Measurements from ENCODE around the gene NDUFV1.
"Not testable (repeated sequence)": the region's sequence is repeated elsewhere in the genome, so short reads cannot be mapped to it uniquely, and the experiment has no call there.

Gene NDUFV1

DNA sequence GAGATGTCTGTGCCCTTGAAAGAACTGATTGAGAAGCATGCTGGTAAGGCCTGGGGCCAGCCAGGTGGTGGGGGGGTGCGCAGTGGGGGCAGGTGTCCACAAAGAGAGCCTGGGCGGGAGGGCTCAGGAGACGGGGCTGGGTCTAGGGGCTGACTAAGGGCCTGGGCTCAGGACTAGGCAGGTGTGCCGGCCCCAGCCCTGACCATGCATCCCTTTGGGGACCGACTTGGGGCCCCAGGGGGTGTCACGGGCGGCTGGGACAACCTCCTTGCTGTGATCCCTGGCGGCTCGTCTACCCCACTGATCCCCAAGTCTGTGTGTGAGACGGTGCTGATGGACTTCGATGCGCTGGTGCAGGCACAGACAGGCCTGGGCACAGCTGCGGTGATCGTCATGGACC lies 4.4 kb downstream of the NDUFV1 start:
- no peak for FAIRE-seq
- DNase-seq (ENCODE audit: low spot score), result no peak

DNA sequence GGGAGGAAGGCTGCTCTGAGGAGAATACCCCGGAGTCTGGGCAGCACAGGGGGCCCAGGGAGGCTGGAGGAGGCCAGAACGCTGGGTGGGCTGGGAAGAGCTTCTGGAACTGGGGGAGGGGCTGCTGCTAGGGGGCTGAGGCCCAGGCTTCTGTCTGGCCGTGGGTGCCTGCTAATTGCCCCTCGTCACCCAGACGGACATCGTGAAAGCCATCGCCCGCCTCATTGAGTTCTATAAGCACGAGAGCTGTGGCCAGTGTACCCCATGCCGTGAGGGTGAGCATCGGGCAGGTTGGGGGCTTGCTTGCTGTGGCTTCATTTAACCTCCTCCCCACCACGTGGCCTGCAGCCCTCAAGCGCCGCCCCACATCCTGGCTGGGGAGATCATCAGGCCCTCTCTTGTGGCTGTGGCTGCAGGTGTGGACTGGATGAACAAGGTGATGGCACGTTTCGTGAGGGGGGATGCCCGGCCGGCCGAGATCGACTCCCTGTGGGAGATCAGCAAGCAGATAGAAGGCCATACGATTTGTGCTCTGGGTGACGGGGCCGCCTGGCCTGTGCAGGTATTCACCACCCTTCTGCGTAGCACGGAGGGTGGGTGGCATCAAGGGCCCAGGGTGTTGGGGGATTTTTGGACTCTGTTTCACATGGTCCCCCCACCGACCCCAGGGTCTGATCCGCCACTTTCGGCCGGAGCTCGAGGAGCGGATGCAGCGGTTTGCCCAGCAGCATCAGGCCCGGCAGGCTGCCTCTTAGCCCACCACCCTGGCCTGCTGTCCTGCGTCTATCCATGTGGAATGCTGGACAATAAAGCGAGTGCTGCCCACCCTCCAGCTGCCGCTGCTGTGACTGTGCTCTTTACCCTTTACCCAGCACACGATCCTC lies 5.2 kb downstream of the NDUFV1 start:
- FAIRE-seq (no peak), DNase-seq (ENCODE audit: low spot score) (no peak)

DNA sequence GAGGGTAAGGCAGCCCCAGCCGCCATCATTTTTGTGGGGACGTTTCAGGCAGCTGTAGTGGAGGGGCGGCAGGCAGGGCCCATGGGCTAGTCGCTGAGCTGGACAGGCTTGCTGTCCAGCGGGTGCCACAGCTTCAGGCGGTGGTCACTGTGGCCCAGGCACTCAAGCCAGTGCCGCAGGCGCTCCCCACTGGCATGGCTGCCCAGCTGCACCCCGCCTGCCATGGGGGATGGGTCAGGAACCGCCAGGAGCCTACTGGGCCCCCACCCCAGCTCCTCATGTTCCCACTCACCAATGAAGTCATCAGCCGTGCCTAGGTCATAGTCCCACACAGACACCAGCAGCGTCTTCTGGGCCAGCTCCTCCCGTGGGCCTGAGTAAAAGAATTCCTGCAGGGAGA lies 6.0 kb downstream of the NDUFV1 start:
- no peak for DNase-seq (ENCODE audit: low spot score)
- no peak for FAIRE-seq

DNA sequence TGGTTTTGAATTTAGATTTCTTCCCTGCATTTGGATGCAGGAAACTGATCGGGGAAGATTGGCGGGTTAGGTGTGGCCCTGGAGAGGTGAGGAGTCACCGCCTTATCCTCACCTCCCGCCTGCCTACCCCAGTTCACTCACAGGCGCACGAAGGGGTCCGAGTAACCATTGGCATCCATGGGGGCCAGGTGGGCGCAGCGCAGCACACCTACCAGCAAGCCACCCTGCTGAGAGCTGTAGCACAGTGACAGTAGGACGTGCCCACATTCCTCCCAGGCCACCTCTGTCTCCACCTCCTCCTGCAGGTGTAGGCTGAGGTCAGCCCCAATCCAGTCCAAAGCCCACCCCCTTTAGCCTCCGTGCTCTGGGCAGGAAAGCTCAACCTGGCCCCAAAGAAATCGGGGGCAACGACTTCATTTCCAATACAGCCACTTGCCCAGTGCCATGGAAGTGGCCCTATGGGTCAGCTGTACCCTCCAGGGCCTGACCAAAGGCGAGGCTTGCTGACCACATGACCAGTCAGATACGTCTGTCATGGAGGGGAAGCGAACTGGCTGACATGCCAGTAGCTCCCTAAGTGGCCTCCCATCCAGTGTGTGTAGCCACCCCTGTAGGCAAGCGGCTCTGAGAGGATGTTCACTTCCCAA lies 6.7 kb downstream of the NDUFV1 start:
- FAIRE-seq (no peak), DNase-seq (ENCODE audit: low spot score) (no peak)

DNA sequence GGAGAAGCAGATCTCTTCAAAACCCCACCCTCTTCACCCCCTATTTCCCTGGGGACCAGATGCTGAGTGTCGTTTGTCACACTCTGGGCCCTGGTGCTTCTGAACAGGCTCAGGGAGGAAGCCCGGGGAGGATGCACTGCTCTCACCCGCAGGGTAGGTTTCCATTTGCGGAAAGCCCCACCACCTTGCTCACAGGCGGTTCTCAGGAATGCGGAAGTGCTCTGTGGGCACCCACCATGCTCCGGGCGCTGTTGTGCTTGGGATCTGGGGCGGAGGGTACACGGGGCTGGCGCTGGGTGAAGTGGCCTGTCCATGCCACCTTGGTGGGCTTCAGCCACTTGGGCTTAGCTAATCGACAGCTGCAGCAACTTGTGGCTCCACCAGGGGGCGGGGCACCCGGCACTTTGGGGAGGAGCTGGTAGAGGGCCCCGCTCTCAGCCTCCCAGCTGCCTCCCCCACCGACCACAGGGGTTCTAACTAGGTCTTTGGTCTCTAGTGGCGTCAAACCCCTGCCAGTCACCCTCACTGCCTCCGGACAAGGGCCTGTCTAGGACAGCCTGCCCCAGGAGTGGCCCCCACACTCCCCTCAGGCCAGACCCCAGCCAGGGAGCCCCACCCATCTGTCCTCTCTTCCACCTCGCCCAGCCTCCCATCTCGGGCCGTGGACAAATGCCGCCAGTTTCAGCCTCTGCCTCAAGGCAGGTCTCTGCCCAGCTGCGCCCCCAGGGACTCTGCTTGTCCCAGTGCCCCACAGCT lies 7.4 kb downstream of the NDUFV1 start:
- DNase-seq (ENCODE audit: low spot score), result no peak
- FAIRE-seq, result no peak

DNA sequence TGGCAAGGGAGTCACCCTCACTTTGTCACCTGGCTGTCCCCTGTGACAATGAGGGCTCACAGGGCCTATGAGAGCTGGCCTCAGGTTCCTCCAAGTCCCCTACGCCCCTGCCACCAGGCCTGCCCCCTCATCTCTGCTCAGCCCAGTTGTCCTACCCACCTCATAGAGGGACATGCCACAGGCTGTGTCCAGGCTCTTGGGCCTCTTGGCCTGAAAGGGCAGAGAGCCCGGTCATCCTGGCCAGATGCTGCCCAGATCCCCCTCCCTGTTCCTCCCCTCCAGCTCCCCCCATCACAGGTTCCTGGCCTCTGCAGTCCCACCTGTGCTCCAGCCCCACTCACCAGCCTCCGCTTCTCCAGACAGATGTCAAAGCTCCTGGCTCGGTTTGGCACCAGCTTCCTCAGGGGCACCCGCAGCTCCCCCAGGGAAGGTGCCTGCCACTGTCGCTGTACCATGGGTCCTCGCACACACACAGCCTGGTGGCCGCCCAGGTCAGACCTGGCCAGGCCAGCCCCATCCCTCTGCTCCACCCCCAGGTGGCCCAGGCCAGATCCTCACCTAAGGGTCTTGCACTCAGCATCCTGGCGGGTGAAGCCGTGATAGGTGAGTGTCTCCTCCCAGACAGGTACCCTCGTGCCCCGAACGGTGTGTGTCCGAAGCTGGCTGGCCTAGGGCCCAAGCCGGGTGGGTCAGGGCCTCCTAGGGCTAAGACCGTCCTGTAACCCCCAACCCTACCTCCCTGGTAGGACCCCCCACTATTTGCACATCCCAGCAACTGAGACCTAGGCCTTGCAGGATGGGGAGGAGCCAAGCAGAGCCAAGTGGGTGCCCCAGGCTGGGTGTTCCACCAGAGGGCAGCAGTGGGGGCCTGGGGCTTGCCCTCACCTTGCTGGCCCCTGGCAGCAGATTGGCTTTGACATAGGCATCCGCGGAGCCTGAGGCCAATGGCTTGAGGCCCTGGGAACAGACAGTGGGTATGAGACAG lies 8.3 kb downstream of the NDUFV1 start:
- DNase-seq (ENCODE audit: low spot score) (peak; percentile 16), FAIRE-seq (no peak)

DNA sequence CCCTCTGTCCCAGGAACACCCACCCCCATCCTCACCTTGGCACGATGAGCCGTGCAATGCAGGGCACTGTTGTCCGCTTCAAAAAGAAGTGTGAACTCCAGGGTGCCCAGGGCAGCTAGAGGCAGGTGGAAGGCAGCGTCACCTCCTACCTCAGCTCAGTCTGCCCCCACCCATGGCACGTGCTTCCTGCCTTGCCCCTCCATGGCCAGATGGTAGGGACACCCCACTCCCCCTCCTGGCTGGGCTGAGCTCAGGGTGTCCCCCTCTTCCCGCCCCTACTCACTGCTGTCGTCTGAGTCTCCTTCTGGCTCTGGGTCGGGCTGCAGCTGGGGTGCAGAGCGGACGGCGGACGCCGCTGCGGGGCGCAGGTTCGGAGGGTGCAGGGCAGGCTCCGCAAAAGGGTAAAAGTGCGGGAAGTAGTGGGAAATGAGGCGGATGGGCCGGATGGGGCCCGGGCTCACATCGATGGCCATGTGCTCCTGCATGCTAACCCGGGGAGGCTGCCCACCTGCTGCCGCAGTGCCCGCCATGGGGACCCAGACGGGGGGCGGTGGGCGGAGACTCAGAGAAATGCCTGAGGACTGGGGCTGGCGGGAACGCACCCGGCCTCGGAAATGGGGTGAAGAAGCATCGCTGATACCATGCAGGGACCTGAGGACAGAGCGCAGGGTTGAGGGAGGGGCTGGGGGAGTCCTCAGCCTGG lies 9.1 kb downstream of the NDUFV1 start:
- FAIRE-seq (no peak), DNase-seq (ENCODE audit: low spot score) (no peak)

DNA sequence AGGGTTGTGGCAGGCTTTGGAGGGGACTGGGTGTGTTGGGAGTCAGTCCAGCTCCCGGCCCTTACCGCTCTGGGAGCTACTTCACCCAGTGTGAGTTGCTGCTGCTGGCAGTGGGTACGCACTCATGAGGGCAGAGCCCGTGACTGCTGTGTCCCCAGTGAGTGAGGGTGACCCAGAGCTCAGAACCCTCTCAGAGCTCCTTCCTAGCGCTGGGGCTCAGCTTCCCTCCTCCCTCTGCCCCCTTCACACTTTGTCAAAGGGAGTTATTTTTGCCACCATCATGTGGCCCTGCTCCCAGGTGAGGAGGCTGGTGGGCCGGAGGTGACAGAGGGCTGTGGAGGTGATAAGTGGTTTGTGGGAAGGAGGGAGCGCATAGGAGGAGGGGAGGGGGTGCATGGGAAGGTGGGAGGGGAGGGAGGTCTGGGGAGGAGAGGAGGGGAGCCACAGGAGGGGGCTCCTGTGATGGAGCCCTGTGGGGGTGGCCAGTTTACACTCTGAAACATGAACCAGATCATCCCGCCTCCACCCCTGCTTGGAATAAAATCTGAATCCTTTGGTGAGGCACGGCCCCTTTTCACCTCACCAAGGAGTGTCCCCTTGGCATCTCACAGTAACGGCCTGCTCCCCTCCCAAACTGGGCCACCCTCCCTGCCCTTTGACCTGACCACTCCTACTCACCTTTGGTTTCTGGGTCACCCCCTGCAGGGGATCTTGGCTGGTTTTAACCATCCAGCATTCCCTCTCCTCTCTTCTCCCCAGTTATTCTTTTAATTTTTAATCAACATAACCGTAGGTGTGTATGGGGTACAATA lies 9.9 kb downstream of the NDUFV1 start:
- DNase-seq (ENCODE audit: low spot score), result no peak
- no peak for FAIRE-seq

DNA sequence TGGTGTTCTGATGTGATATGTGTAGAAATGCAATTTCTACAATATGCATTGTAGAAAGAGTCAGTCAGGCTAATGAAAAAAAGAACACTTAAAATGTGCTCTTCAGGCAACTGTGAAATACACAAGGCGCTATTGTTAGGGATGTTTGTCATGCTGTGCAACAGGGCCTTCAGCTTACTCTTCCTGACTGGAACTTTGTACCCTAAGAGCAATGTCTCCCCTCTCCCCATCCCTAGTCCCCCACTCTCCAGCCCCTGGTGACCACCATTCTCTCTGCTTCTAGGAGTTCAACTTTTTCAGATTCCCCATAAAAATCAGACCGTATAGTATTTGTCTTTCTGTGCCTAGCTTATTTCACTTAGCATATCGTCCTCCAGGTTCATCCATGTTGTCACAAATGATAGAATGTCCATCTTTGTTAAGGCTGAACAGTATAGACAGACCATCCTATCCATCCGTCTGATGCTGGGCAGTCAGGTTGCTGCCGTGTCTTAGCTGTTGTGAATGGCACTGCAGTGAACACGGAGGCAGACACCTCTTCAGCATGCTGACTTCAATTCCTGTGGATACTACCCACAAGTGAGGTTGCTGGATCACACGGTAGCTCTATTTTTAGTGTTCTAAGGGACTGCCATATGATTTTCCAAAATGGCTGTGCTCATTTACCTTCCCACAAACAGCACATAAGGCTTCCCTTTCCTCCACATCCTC lies 10.7 kb downstream of the NDUFV1 start:
- FAIRE-seq (no peak), DNase-seq (ENCODE audit: low spot score) (no peak)

DNA sequence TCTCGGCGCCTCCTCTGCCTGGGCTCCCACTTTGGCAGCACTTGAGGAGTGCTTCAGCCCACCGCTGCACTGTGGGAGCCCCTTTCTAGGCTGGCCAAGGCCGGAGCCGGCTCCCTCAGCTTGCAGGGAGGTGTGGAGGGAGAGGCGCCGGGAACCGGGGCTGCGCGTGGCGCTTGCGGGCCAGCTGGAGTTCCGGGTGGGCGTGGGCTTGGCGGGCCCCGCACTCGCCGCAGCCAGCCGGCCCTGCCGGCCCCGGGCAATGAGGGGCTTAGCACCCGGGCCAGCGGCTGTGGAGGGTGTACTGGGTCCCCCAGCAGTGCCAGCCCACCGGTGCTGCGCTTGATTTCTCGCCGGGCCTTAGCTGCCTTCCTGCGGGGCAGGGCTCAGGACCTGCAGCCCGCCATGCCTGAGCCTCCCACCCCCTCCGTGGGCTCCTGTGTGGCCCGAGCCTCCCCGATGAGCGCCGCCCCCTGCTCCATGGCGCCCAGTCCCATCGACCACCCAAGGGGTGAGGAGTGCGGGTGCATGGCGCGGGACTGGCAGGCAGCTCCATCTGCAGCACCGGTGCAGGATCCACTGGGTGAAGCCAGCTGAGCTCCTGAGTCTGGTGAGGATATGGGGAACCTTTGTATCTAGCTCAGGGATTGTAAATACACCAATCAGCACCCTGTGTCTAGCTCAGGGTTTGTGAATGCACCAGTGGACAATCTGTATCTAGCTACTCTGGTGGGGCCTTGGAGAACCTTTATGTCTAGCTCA lies 12.3 kb downstream of the NDUFV1 start:
- DNase-seq (ENCODE audit: low spot score); FAIRE-seq: not testable (repeated sequence)

DNA sequence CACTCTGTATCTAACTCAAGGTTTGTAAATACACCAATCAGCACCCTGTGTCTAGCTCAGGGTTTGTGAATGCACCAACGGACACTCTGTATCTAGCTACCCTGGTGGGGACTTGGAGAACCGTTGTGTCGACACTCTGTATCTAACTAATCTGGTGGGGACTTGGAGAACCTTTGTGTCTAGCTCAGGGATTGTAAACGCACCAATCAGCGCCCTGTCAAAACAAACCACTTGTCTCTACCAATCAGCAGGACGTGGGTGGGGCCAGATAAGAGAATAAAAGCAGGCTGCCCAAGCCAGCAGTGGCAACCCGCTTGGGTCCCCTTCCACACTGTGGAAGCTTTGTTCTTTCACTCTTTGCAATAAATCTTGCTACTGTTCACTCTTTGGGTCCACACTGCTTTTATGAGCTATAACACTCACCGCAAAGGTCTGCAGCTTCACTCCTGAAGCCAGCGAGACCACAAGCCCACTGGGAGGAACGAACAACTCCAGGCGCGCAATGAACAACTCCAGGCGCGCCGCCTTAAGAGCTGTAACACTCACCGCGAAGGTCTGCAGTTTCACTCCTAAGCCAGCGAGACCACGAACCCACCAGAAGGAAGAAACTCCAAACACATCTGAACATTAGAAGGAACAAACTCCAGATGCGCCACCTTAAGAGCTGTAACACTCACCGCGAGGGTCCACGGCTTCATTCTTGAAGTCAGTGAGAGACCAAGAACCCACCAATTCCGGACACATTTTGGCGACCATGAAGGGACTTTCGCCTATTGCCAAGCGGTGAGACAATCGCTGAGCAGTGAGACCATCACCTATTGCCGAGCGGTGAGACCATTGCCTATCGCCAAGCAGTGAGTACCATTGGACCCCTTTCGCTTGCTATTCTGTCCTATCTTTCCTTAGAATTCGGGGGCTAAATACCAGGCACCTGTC lies 13.2 kb downstream of the NDUFV1 start:
- not testable (repeated sequence) for FAIRE-seq; DNase-seq (ENCODE audit: low spot score)

DNA sequence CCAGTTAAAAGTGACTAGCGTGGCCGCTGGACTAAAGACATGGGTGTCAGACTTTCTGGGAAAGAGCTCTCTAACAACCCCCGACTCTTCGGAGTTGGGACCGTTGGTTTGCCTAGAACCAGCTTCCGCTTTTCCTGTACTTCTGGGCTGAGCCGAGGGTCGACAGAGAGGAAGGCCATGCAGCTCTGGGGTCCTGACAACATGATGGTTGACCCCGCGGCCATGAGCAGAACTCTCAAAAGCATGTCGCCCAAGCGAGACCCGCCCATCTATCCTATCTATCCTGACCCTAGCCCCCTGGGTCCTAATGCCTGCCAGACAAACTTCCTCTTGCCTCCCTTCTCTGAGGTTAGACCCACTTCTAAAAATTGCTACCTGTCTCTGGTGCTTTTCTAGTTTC lies 13.9 kb downstream of the NDUFV1 start:
- FAIRE-seq; DNase-seq (ENCODE audit: low spot score): not testable (repeated sequence)

DNA sequence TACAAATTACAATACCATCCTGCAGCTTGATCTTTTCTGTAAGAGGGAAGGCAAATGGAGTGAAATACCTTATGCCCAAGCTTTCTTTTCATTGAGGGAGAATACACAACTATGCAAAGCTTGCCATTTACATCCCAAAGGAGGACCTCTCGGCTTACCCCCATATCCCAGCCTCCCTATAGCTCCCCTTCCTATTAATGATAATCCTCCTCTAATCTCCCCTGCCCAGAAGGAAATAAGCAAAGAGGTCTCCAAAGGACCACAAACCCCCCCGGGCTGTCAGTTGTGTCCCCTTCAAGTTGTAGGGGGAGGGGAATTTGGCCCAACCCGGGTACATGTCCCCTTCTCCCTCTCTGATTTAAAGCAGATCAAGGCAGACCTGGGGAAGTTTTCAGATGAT lies 15.2 kb downstream of the NDUFV1 start:
- not testable (repeated sequence) for FAIRE-seq; DNase-seq (ENCODE audit: low spot score)

DNA sequence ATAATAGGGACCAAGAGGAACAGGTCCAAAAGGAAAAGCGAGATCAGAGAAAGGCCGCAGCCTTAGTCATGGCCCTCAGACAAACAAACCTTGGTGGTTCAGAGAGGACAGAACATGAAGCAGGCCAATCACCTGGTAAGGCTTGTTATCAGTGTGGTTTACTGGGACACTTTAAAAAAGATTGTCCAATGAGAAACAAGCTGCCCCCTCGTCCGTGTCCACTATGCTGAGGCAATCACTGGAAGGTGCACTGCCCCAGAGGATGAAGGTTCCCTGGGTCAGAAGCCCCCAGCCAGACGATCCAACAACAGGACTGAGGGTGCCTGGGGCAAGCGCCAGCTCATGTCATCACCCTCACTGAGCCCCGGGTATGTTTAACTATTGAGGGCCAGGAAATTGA lies 16.2 kb downstream of the NDUFV1 start:
- not testable (repeated sequence) for DNase-seq (ENCODE audit: low spot score); FAIRE-seq

DNA sequence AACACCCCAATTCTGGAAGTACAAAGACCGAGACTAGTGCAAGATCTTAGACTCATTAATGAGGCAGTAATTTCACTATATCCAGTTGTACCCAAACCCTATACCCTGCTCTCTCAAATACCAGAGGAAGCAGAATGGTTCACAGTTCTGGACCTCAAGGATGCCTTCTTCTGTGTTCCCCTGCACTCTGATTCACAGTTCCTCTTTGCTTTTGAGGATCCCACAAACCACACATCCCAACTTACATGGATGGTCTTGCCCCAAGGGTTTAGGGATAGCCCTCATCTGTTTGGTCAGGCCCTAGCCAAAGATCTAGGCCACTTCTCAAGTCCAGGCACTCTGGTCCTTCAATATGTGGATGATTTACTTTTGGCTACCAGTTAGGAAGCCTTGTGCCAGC lies 17.1 kb downstream of the NDUFV1 start:
- not testable (repeated sequence) for DNase-seq (ENCODE audit: low spot score); FAIRE-seq

DNA sequence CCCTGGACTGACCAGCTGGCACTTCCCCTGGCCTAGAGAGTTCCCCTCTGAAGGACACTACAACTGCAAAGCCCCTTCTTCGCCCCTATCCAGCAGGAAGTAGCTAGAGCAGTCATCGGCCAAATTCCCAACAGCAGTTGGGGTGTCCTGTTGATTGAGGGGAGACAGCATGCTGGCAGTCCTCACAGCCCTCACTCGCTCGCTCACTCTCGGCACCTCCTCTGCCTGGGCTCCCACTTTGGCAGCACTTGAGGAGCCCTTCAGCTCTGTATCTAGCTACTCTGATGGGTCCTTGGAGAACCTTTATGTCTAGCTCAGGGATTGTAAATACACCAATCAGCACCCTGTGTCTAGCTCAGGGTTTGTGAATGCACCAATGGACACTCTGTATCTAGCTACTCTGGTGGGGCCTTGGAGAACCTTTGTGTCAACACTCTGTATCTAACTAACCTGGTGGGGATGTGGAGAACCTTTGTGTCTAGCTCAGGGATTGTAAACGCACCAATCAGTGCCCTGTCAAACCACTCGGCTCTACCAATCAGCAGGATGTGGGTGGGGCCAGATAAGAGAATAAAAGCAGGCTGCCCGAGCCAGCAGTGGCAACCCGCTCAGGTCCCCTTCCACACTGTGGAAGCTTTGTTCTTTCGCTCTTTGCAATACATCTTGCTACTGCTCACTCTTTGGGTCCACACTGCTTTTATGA lies 19.5 kb downstream of the NDUFV1 start:
- not testable (repeated sequence) for DNase-seq (ENCODE audit: low spot score); FAIRE-seq

Measured in RCC 7860 (cell line).